HFF-Myc (cell line): Measurements from ENCODE around the gene LRG1.
A peak's percentile ranks its signal among the peaks of the same experiment; 100 is the strongest.

Experiments
- DNase-seq: peaks from one replicate; pipeline ENCODE4 v3.0.0-alpha.2; 2011; ENCODE audit warnings: low read depth; ENCODE audit errors: extremely low read depth
- H3K4me3 ChIP-seq: replicated peaks from 2 replicates; pipeline ENCODE4 v1.5.1; 2011; ENCODE audit warnings: low read depth, mild to moderate bottlenecking, control low read depth, low read length
- TF ChIP-seq, protein P1 (sequence below): IDR thresholded peaks from 2 replicates; pipeline ENCODE4 v1.5.1; 2012; ENCODE audit warnings: mild to moderate bottlenecking, low read depth, low read length, control low read depth; ENCODE audit errors: missing control alignments

The LRG1 gene

DNA sequence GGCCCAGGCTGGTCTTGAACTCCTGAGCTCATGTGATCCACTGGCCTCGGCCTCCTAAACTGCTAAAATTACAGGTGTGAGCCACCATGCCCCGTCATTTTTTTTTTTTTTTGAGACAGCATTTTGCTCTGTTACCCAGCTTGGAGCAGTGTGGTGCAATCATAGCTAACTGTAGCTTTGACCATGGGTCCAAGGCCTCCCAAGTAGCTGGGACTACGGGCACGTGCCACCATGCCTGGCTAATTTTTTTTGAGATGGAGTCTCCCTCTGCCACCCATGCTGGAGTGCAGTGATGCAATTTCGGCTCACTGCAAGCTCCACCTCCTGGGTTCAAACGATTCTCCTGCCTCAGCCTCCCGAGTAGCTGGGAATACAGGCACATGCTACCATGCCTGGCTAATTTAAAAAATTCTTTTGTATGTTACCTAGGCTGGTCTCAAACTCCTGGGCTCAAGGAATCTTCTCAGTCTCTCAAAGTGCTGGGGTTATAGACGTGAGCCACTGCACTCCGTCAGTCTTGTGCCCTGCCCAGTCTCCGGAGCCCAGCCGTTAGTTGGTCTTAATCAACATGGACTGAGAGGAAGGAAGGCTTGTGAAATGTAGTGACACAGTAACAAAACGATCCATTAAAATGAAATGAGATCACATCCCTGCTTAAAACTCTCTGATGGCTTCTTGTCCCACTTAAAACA lies 1.4 kb upstream of the LRG1 start:
- H3K4me3 ChIP-seq, result no peak overlapping the region

DNA sequence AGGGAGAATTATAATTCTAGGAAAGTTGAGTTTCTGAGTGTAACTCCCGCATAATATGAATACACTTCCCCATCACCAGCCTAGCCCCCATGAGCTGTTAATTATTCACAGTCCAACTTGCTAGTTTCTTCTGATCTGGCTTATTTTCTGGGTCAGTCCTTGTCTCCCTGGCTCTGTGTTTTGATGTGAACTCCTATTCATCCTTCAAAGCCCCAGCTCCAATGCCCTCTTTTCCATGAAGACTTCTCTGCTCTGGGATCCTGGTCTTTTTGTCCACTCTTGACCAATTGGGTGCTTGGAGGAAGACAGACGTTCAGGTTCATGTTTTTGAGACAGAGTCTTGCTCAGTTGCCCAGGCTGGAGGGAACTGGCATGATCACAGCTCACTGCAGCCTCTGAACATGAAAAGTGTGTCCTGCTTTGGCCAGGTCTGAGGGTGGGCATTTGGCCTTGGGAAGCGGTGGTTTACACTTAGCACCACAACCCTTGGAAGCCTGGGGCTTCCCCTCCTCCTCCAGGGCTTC lies 605 bp downstream of the LRG1 start:
- no peak for DNase-seq
- TF ChIP-seq, protein P1, sequence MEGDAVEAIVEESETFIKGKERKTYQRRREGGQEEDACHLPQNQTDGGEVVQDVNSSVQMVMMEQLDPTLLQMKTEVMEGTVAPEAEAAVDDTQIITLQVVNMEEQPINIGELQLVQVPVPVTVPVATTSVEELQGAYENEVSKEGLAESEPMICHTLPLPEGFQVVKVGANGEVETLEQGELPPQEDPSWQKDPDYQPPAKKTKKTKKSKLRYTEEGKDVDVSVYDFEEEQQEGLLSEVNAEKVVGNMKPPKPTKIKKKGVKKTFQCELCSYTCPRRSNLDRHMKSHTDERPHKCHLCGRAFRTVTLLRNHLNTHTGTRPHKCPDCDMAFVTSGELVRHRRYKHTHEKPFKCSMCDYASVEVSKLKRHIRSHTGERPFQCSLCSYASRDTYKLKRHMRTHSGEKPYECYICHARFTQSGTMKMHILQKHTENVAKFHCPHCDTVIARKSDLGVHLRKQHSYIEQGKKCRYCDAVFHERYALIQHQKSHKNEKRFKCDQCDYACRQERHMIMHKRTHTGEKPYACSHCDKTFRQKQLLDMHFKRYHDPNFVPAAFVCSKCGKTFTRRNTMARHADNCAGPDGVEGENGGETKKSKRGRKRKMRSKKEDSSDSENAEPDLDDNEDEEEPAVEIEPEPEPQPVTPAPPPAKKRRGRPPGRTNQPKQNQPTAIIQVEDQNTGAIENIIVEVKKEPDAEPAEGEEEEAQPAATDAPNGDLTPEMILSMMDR, result no peak
- H3K4me3 ChIP-seq, result no peak overlapping the region

More for the DNA sequence above, 1.4 kb upstream of the LRG1 start:
- DNase-seq, result no peak
- TF ChIP-seq, protein P1, result no peak

DNA sequence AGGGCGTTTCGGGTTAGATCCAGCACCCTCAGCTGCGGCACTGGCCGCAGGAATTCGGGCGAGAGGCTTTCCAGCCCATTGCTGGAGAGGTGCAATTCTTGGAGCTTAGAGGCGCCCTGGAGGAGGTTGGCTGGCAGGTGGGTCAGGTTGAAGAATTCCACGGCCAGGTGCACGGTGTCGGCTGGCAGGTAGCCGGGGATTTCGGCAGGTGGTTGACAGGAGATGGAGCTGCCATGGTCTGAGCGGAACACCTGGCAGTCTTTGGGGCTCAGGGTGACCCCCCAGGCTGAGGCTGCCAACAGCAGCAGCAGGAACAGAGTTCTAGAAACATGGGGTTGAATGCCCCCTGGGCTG lies 1.3 kb downstream of the LRG1 start:
- no peak overlapping the region for H3K4me3 ChIP-seq
- no peak for DNase-seq
- TF ChIP-seq, protein P1, result no peak

DNA sequence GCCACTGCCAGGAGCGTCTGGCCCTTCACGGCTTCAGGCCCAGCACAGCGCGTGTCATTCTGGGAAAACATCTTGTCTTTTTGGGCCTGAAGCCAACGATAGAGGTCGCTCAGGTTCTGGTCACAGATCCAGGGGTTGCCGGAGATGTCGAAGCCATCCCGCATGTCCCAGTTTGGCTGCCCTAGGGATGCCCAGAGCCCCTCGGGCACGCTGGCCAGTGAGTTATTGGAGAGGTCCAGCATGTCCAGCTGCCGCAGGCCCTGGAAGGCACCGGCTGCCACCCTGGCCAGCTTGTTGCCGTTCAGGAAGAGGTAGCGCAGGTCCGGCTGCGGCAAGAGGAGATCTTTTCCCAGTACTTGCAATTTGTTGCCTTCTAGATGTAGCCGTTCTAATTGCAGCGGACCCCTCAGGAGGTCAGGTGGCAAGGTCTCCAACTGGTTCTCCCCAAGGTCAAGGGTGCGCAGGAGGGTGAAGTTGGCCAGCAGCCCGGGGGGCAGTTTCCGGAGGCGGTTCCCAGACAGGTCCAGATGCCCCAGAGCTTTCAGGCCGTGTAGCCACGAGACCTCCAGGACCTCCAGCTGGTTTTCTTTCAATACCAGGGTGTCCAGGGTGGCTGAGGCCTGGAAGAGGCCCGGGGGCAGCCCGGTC lies 1.8 kb downstream of the LRG1 start:
- TF ChIP-seq, protein P1, result no peak
- DNase-seq, result no peak
- no peak overlapping the region for H3K4me3 ChIP-seq

DNA sequence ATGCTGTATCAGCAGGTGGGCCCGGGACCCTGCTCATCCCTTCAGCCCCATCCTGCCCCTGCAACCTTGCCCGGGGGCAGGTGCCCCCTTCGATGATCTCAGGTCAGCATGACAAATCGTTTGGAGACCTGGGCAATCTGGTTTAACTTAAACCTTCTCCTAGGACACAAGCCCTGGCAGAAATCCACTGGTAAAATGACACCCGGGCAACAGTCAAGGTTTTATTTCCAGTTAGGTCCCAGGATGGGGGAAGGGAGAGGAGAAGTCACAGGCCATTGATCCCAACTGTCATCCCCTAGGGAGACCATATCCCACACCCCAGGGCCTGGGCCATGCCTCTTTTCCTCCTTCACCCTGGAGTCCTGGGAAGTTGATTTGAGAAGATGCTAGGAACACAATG lies 3.0 kb downstream of the LRG1 start:
- DNase-seq, result no peak
- H3K4me3 ChIP-seq, result no peak overlapping the region
- TF ChIP-seq, protein P1, result no peak

DNA sequence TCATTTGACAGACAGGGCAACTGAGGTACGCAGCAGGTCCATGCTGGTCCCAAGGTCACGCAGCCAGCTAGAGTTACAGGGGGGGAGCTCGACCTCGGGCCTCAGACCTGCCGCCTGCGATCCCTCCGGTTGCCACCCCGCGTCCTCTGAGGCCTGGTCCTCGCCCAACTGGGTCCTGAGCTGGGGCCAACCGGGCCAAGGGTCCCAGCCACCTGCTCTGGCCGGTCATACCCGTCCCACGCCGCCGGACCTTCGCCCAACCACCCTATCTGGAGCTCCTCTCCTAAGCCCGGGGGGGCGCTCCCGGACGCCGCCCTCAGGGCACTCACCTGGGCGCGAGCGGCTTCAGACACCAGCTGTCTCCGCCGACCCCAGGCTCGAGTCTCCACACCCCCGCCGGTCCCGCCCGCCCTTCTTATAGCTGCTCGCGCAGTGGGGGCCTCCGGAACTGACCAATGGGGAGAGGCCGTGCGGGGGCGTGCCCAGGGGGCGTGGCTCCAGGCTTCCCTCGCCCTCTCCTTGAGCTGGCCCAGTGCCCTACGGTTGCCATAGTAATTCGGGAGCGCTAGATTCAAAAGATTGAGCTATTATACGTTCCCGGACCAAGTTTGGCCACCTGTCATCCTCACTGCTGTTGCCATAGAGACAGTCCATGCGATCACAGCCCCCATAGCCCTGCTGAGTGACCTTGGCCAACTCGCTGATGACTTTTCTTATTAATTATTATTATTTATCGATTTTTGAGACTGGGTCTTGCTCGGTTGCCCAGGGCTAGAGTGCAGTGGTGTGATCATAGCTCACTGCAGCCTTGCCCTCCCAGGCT lies 4.8 kb downstream of the LRG1 start, which contains the start of gene PLIN5:
Gene PLIN5 (minus strand): TSS at position 389 of the 823 bp plus-strand sequence. CDS start 1,150 bp downstream, outside the sequence.
- TF ChIP-seq, protein P1, result no peak
- peak; percentile 40 for DNase-seq
- H3K4me3 ChIP-seq, result peak within 1 kb of the TSS; percentile 5; the same call in 1 of the 2 replicates
